NT2/D1 (cell line): ENCODE measurements around the gene LRFN2.

Experiments used
- YY1 ChIP-seq: IDR thresholded peaks from 2 replicates; pipeline ENCODE4 v1.6.1; 2011; ENCODE audit not compliant: insufficient read length, insufficient read depth
- ZNF274 ChIP-seq: IDR thresholded peaks from 2 replicates; pipeline ENCODE4 v1.6.1; 2011; ENCODE audit warnings: mild to moderate bottlenecking, low read depth, low read length

DNA sequence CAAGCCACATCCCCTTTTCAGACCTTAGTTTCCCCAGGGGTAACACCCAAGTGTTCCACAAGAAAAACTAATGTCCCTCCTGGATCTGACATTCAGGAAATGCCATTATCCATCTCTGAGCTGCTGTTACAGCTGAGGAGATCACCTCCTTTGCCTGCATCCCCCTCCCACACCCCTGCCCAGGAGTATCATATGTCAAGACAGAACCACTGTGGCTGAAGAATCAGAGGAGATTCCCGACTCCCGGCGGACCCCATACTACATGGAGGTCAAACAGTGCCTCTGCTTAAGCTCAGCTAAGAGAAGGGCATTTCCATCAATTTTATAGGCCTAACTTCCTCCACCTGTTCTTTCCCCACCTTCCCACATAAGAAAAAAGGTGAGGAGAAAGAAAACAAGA, 36.8 kb upstream of the LRFN2 start:
- TF ChIP-seq YY1 (no peak), ZNF274 (no peak)
